ENCODE results near the gene TCF7L2.
"Not testable (repeated sequence)": the region's sequence is repeated elsewhere in the genome, so short reads cannot be mapped to it uniquely, and the experiment has no call there.

The TCF7L2 gene

DNA sequence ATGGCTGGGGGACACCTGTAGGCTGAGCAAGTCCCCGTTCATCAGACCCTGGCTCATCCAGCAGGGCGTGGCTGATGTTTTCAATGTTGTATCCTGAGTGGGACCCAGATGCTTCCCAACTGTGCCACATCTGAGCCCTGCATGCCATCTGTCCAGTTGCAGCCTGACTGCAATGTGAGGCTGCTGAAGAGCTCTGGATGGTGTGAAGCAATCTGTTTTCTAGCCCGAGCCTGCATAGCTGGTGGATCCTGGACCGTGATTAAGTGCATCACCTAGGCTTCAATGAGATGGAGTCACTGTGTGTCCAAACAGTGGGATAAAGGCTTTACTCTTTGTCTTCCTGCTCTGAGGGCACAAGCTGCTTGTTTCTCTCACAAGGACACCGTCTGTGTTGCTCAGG is 99.8 kb downstream of the TCF7L2 start:
- DNase-seq, result no peak

DNA sequence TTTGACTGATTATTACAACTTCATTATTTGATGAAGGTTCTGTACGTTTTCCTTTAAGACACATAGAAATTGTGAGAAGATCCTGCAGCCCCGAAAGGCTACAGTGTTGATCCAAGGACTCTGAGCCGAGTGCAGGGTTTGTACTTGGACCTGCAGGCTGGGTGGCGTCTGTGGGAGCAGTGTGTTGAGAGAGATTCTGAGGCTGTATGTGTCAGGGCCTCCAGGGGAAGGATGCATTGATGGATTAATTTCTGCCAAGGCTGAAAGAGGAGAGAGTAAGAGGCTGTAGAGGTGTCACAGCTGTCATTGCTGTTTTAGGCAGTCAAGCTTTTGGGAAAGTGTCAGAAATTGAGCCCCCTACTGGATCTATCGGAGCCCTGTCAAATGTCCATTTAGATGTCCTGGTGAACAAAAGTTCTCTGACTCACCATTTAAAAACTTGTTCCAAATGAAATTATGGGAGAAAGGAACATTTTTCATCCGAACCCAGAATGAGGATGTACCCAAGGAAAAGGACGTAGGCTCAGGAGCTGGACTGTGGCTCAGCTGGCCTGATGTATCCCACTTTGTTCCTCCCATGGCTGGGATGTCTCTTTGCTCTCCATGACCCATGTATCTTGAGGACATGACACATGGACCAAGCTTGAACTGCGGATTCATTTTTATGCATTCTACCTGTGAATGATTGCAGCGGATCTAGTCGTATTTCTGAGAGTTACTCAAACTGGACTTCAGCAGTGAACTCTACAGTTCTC is 102.2 kb downstream of the TCF7L2 start:
- DNase-seq, result no peak

GRCh38 chr10:113053091-113053490 is 103.0 kb downstream of the TCF7L2 start:
- DNase-seq, result no peak

- DNase-seq, result no peak
Measured at GRCh38 chr10:113053881-113054280, 103.8 kb downstream of the TCF7L2 start.

DNA sequence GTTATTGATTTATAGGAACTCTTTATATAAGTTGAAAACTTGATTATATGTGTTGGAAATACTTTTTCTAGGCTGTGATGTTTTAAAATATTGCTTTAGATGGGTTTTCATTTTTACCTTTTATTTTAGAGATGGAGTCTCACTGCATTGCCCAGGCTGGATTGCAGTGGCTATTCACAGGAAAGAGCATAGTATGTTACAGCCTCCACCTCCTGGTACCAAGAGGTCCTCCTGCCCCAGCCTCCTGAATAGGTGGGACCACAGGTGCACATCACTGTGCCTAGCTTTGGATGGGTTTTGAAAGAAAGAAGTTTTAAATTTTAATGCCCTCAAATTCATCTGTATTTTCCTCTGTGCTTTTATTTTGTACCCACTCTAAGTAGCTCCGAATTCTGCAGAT is 105.4 kb downstream of the TCF7L2 start:
- no peak for DNase-seq

DNA sequence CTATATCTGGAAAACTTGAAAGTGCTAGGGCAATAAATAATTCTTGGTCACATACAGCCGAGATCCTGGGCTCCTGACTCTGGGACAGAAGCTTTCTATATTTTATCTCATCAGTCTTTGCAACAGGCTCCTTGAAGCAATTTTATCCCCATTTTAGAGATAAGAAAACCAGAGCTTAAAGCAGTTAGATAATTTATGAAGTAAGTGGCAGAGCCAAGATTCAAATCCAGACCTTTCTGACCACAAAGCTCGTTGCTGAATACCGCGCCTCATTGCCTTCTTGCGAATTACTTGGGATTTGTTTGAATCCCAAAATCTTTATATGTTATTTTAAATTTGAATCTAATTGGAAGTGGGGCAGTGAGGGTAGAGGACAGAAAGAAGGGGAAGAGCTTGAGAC is 106.0 kb downstream of the TCF7L2 start:
- DNase-seq, result no peak

DNA sequence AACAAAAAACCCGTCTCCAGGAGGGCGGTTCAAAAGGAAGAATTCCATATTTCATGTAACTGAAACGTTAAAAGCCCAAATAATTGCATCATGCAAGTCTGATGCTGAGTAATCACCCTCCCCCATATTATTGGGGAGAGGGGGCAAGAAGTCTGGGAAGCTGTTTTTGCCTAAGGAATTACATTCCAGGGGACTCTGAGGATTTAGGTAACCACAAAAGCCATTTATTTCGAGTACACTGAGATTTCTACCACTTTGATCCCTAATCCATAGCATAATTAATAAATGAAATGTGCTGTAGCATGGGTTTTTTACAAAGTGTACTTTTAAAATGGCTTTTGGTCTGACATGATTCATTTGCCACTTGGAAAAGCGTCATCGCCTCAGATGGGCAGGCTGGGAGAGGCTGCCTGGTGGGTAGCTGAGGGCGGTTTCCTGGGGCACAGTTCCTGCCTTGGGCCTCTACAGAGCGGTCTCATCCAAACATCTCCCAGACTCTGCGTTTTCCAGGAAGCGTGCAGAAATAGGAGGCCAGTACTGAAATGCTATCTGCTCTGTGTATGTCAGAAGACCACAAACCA is 106.5 kb downstream of the TCF7L2 start:
- DNase-seq, result no peak

- no peak for DNase-seq
Measured at GRCh38 chr10:113057948-113058522, 108.0 kb downstream of the TCF7L2 start.

DNA sequence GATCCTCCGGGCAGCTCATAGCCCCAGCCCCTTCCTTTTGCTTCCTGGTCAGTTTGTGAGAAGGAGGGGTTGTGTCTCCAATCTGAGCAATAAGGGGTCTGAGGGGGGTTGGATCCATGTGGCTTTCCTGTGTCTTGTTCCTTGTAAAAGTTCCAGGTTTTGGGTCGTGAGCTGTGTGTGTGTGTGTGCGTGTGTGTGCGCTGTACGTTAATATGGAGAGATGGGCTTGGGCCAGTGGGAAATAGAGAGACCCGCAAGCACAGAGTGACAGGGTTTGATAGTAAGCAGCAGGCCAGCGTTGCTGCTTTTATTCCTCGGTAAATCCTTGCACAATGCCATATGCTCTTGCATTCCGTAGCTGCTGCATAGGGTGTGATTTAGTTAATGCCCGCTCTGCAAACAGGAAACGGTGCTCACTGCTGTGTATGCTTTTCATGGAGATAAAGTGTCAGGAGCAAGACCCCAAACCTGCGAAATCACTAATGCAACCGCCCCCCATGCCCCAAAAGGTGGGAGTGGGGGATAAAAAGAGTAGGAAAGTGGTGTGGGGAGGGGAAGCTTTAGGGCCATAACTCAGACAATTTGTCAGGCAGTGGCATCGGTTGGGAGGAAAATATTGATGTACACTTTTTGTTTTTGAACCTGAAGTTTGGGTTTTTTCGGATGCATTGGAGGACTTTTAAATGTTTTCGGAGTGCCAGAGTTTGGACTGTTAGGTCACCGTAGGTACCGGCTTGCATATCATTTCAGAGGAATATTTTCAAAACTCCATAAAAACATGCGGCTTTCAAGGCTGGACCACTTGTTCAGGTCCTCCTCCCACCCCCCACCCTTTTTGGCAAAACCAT is 108.7 kb downstream of the TCF7L2 start:
- DNase-seq, result no peak

GRCh38 chr10:113059371-113059780 is 109.3 kb downstream of the TCF7L2 start:
- no peak for DNase-seq

GRCh38 chr10:113060201-113061053 is 110.4 kb downstream of the TCF7L2 start:
- no peak for DNase-seq

- DNase-seq, result no peak
Measured at GRCh38 chr10:113061054-113061430, 111.0 kb downstream of the TCF7L2 start.

DNA sequence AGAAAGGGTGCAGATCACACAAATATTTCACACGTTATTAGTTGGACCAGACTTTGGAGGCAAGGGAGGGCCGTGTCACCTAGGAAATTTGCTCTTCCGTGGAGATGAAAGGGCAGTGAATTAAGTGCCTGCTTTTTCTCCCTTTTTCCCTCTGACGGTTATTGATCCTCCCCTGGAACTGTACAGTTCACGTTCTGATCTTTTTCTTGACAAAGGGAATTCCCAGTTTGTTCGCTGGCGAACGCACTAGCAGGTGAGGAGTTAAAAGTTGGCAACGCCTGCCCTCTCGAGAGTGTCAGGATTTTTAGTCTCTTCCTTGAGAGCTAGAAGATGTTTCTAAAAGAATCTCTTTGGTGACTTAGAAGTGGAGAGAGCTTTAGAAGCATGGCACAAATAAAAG is 111.5 kb downstream of the TCF7L2 start:
- DNase-seq, result no peak

DNA sequence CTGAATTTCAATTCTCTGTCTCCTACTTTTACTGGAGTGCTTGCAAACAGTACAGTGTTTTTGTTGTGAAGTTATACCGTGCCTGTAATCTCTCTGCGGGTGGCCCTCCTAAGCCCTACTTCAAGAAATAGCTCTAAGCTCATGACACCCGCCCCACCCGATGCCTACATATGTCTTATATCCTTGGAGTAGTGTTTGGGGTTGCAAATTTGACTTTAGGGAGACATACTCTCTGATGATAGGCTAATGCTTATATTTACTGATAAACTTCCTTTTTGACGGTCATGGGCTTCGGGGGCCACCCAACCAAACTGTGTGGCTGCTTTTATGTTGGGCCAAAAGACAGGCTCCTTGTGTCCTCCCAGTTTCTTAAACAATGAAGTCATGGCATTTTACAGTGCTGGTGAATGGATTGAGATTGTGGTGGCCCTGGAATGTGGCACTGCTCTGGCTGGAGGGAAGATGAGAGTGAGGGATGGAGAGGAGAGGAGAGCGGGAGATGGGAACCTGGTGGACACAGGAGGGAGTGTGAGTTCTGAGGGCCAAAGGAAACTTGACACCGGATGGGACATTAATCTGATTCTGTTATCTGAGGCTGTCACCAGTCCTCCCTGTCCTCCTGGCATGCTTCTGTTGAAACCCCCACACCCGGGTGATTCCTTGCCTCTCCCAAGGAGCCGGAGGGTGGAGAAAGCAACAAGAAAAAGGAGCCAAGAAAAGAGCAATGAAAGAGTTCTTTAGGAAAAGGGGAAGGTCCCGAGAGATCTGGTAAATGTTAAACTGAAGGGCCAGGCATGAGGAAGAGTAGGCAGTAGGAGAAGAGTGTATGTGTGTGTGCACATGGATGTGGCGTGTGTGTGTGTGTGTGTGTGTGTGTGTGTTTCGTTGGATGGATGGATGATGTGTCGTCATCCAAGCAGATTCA is 113.3 kb downstream of the TCF7L2 start:
- no peak for DNase-seq

GRCh38 chr10:113064039-113064438 is 114.0 kb downstream of the TCF7L2 start:
- DNase-seq, result no peak

GRCh38 chr10:113066120-113066519 is 116.1 kb downstream of the TCF7L2 start:
- not testable (repeated sequence) for DNase-seq

GRCh38 chr10:113066561-113067312 is 116.7 kb downstream of the TCF7L2 start:
- DNase-seq, result no peak

DNA sequence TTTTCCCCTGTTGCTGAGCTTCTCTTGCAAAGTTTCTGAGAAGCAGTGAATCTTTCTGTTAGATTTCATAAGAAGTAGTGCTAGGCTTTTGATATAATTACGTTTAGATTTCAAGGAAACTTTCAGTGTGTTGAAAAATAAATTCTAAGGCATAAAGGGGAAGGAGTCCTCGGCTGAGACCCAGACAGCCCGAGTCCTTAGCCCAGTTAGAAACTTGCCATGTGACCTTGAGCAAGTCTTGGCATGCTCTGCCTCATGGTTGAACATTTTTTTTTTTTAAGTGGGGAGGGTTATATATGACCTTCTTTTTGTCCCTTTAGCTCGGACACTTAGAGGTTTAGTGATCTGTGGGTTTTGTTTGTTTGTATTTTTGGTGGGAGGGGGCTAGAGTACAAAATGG is 117.5 kb downstream of the TCF7L2 start:
- DNase-seq, result no peak

- DNase-seq, result no peak
Measured at GRCh38 chr10:113068178-113068890, 118.3 kb downstream of the TCF7L2 start.

- DNase-seq, result no peak
Measured at GRCh38 chr10:113069595-113069994, 119.5 kb downstream of the TCF7L2 start.

All from NCI-H1048 (cell line).